HG02852 (cell line): ENCODE measurements around the gene CDC42BPA.
"Not testable (repeated sequence)": the region's sequence is repeated elsewhere in the genome, so short reads cannot be mapped to it uniquely, and the experiment has no call there.

Experiments used
- ATAC-seq: cut with Tn5 transposase; IDR thresholded peaks from one replicate; pipeline ENCODE4 v1.9.1; 2021; ENCODE audit warnings: mild to moderate bottlenecking, moderate library complexity; ENCODE audit not compliant: unreplicated experiment

CDC42BPA gene

GRCh38 chr1:226973371-226973897 is 344.9 kb downstream of the CDC42BPA start:
- ATAC-seq: no peak

- no peak for ATAC-seq
Observed at GRCh38 chr1:226972931-226973330, 345.4 kb downstream of the CDC42BPA start.

GRCh38 chr1:226971765-226972164 is 346.5 kb downstream of the CDC42BPA start:
- ATAC-seq: no peak

GRCh38 chr1:226967665-226968064 is 350.6 kb downstream of the CDC42BPA start:
- no peak for ATAC-seq

GRCh38 chr1:226966683-226967082 is 351.6 kb downstream of the CDC42BPA start:
- no peak for ATAC-seq

GRCh38 chr1:226965581-226966440 is 352.5 kb downstream of the CDC42BPA start:
- no peak for ATAC-seq

- no peak for ATAC-seq
Observed at GRCh38 chr1:226964611-226965486, 353.4 kb downstream of the CDC42BPA start.

GRCh38 chr1:226964068-226964425 is 354.2 kb downstream of the CDC42BPA start:
- ATAC-seq: no peak

GRCh38 chr1:226962421-226963391 is 355.6 kb downstream of the CDC42BPA start:
- no peak for ATAC-seq

- no peak for ATAC-seq
Observed at GRCh38 chr1:226960944-226961765, 357.1 kb downstream of the CDC42BPA start.

- no peak for ATAC-seq
Observed at GRCh38 chr1:226960256-226960655, 358.0 kb downstream of the CDC42BPA start.

GRCh38 chr1:226958300-226958699 is 360.0 kb downstream of the CDC42BPA start:
- ATAC-seq: no peak

GRCh38 chr1:226957714-226958113 is 360.6 kb downstream of the CDC42BPA start:
- ATAC-seq: no peak

- no peak for ATAC-seq
Observed at GRCh38 chr1:226956942-226957713, 361.2 kb downstream of the CDC42BPA start.

- not testable (repeated sequence) for ATAC-seq
Observed at GRCh38 chr1:226955857-226956256, 362.4 kb downstream of the CDC42BPA start.

GRCh38 chr1:226954777-226955176 is 363.5 kb downstream of the CDC42BPA start:
- no peak for ATAC-seq

- no peak for ATAC-seq
Observed at GRCh38 chr1:226954337-226954736, 364.0 kb downstream of the CDC42BPA start.

- ATAC-seq: no peak
Observed at GRCh38 chr1:226953175-226953800, 365.0 kb downstream of the CDC42BPA start.

- ATAC-seq: no peak
Observed at GRCh38 chr1:226952118-226952441, 366.2 kb downstream of the CDC42BPA start.
